ENCODE measurements around the gene P2RY2. TPM values are rescaled to one million over a fixed set of nuclear protein-coding genes. Genes with fewer than 3 reads are reported as not detected.
A peak's percentile ranks its signal among the peaks of the same experiment; 100 is the strongest.

Gene P2RY2
- total RNA-seq, 1 donor from 2014 or later: 0.45 TPM

DNA sequence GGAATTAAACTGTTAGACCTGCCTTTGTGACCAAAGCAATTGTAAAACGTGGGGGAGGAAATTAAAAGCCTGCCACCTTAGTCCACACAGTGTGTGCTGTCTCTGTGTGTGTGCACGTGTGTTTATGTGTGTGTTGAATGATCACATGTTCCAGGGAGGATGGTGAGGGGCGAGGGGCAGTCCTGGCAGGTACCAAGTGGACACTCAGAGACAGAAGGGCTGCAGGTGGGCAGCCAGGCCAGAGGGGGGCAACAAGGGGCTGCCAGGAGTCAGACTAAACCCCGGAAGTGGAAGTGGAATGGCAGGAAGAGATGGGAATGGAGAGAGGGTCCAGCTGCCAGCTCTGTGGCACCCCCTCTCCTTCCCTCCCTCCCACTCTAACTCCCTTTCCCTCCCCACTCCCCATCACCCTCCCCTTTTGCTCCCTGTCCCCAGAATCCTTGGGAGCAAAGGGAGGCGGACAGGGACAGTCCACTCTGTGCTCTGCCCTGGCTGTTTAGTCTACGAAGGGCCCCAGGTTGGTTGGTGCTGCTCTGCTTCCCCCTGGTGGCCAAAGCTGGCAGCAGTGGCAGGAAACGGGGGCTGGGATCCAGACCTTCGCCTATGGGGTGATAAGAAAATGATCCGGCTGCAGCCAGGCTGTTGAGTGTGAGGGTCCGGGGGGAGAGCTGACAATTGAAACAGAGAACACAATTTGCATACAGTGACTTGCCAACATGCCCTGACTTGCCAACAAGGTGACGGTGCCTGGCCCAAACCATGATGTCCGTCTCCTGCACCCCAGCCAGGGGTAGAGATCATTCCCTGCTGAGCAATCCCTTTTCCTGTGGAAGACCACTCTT, 24.4 kb downstream of the P2RY2 start:
- no peaks in the 10 kb centered on the region for H3K9me3 ChIP-seq (ENCODE audit: low read depth)
- H3F3A ChIP-seq (ENCODE audit: low read depth): peaks cover 4% of the 10 kb centered on the region
- no peak overlapping the region for H3K9ac ChIP-seq
- H4K20me1 ChIP-seq (ENCODE audit: low read depth): no peaks in the 10 kb centered on the region
- H3K4me3 Mint-ChIP-seq: peak overlapping the region; percentile 77
- peaks cover 7% of the 10 kb centered on the region for H3K4me1 ChIP-seq
- no peaks in the 10 kb centered on the region for H3K36me3 ChIP-seq
- H3K36me3 Mint-ChIP-seq: no peaks in the 10 kb centered on the region
- peak; percentile 83 for DNase-seq (ENCODE audit: low spot score)
- H3K4me2 ChIP-seq: peak overlapping the region; percentile 75
- H3K27ac Mint-ChIP-seq: peak overlapping the region; percentile 94
- peak overlapping the region; percentile 53 for H3K4me3 ChIP-seq
- no peaks in the 10 kb centered on the region for H3K79me2 ChIP-seq (ENCODE audit: low read depth)
- peak overlapping the region; percentile 95 for H2AFZ ChIP-seq (replicated peaks)
- H3K27me3 ChIP-seq: no peaks in the 10 kb centered on the region
- TF ChIP-seq EZH2 (IDR thresholded peaks at IDR 0.05) (no peak), EZH2phosphoT487 (IDR thresholded peaks at IDR 0.05) (no peak)
- TF ChIP-seq, protein P1, sequence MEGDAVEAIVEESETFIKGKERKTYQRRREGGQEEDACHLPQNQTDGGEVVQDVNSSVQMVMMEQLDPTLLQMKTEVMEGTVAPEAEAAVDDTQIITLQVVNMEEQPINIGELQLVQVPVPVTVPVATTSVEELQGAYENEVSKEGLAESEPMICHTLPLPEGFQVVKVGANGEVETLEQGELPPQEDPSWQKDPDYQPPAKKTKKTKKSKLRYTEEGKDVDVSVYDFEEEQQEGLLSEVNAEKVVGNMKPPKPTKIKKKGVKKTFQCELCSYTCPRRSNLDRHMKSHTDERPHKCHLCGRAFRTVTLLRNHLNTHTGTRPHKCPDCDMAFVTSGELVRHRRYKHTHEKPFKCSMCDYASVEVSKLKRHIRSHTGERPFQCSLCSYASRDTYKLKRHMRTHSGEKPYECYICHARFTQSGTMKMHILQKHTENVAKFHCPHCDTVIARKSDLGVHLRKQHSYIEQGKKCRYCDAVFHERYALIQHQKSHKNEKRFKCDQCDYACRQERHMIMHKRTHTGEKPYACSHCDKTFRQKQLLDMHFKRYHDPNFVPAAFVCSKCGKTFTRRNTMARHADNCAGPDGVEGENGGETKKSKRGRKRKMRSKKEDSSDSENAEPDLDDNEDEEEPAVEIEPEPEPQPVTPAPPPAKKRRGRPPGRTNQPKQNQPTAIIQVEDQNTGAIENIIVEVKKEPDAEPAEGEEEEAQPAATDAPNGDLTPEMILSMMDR (IDR thresholded peaks at IDR 0.05): peak; percentile 91
- peaks cover 11% of the 10 kb centered on the region for H3K27me3 Mint-ChIP-seq (ENCODE audit: insufficient read depth, low read depth)
- H3K27ac ChIP-seq: no peak overlapping the region
- H3K9me3 Mint-ChIP-seq: no peaks in the 10 kb centered on the region
- peaks cover 36% of the 10 kb centered on the region for H3K4me1 Mint-ChIP-seq

DNA sequence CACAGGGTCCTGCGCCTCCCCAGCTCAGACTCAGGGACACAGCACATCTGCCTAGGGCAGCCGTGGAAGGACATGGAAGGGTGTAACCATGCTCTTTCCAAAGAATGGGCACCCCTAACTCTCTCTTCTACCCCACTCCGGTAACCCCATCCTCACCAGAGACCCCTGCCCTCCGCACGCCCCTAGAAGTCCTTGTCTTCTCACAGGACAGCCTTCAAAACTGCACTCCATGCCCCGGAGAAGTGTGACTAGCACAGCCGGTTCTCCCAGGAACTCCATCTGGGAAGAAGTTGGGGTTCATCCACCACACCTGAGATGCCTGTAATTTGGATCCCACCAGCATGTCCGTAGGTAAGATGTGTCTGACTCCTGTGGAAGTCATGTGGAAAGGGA, 25.0 kb downstream of the P2RY2 start:
- no peaks in the 10 kb centered on the region for H3K79me2 ChIP-seq (ENCODE audit: low read depth)
- H3K9me3 ChIP-seq (ENCODE audit: low read depth): no peaks in the 10 kb centered on the region
- H3F3A ChIP-seq (ENCODE audit: low read depth): peaks cover 4% of the 10 kb centered on the region
- Mint-ChIP-seq H3K36me3 (no peaks in the 10 kb centered on the region), H3K9me3 (no peaks in the 10 kb centered on the region), H3K27me3 (ENCODE audit: insufficient read depth, low read depth) (peaks cover 5% of the 10 kb centered on the region), H3K4me3 (peak overlapping the region; percentile 67), H3K4me1 (peaks cover 32% of the 10 kb centered on the region), H3K27ac (peak overlapping the region; percentile 85)
- no peak overlapping the region for H3K4me3 ChIP-seq
- TF ChIP-seq, protein P1 (IDR thresholded peaks at IDR 0.05): no peak
- TF ChIP-seq EZH2 (IDR thresholded peaks at IDR 0.05): no peak
- no peak for TF ChIP-seq EZH2phosphoT487 (IDR thresholded peaks at IDR 0.05)
- H3K36me3 ChIP-seq: no peaks in the 10 kb centered on the region
- H4K20me1 ChIP-seq (ENCODE audit: low read depth): no peaks in the 10 kb centered on the region
- DNase-seq (ENCODE audit: low spot score): no peak
- peak overlapping the region; percentile 95 for H2AFZ ChIP-seq (replicated peaks)
- H3K4me2 ChIP-seq: no peak overlapping the region
- no peak overlapping the region for H3K27ac ChIP-seq
- peaks cover 7% of the 10 kb centered on the region for H3K4me1 ChIP-seq
- no peaks in the 10 kb centered on the region for H3K27me3 ChIP-seq
- no peak overlapping the region for H3K9ac ChIP-seq

DNA sequence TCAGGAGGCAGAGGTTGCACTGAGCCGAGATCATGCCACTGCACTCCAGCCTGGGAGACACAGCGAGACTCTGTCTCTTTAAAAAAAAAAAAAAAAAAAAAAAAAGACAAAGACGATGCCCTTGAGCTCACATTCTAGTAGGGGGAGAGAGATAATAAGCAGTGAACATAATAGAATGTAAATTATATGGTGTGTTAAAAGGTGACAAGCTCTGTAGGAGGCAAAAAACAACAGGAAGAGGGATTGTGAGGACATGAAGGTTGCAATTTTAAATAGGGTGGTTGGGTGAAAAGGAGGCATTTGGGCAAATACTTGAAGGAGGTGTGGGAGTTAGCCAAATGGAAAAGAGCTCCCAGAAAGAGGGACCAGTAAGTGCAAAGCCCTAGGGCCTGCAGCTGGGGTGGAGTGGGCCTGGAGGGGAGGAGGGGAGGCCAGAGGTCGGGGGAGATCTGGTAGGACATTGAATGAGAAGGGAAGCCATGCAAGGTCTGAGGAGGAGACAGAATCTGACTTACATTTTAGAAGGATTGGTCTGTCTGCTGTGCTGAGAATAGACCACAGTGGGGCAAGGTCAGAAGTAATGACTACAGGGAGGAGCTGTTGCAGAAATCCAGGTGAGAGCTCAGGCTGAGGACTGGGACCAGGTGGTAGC, 26.6 kb downstream of the P2RY2 start:
- no peaks in the 10 kb centered on the region for H3K36me3 ChIP-seq
- no peak for DNase-seq (ENCODE audit: low spot score)
- no peak overlapping the region for H3K4me2 ChIP-seq
- TF ChIP-seq EZH2phosphoT487 (IDR thresholded peaks at IDR 0.05): no peak
- no peak for TF ChIP-seq EZH2 (IDR thresholded peaks at IDR 0.05)
- TF ChIP-seq, protein P1 (IDR thresholded peaks at IDR 0.05): no peak
- no peak overlapping the region for H3K4me3 Mint-ChIP-seq
- H3K4me1 ChIP-seq: peaks cover 7% of the 10 kb centered on the region
- H3K27me3 ChIP-seq: no peaks in the 10 kb centered on the region
- H3K4me1 Mint-ChIP-seq: peaks cover 30% of the 10 kb centered on the region
- H3K36me3 Mint-ChIP-seq: no peaks in the 10 kb centered on the region
- no peaks in the 10 kb centered on the region for H3K9me3 Mint-ChIP-seq
- no peak overlapping the region for H3K27ac Mint-ChIP-seq
- no peak overlapping the region for H2AFZ ChIP-seq (replicated peaks)
- H4K20me1 ChIP-seq (ENCODE audit: low read depth): no peaks in the 10 kb centered on the region
- H3K9ac ChIP-seq: no peak overlapping the region
- H3K27me3 Mint-ChIP-seq (ENCODE audit: insufficient read depth, low read depth): peaks cover 5% of the 10 kb centered on the region
- H3K27ac ChIP-seq: no peak overlapping the region
- no peaks in the 10 kb centered on the region for H3K79me2 ChIP-seq (ENCODE audit: low read depth)
- H3K4me3 ChIP-seq: no peak overlapping the region
- no peaks in the 10 kb centered on the region for H3K9me3 ChIP-seq (ENCODE audit: low read depth)
- H3F3A ChIP-seq (ENCODE audit: low read depth): peaks cover 4% of the 10 kb centered on the region

All from neural progenitor cell (in vitro differentiated cells).